ENCODE data around the gene FAM237A.

FAM237A gene

DNA sequence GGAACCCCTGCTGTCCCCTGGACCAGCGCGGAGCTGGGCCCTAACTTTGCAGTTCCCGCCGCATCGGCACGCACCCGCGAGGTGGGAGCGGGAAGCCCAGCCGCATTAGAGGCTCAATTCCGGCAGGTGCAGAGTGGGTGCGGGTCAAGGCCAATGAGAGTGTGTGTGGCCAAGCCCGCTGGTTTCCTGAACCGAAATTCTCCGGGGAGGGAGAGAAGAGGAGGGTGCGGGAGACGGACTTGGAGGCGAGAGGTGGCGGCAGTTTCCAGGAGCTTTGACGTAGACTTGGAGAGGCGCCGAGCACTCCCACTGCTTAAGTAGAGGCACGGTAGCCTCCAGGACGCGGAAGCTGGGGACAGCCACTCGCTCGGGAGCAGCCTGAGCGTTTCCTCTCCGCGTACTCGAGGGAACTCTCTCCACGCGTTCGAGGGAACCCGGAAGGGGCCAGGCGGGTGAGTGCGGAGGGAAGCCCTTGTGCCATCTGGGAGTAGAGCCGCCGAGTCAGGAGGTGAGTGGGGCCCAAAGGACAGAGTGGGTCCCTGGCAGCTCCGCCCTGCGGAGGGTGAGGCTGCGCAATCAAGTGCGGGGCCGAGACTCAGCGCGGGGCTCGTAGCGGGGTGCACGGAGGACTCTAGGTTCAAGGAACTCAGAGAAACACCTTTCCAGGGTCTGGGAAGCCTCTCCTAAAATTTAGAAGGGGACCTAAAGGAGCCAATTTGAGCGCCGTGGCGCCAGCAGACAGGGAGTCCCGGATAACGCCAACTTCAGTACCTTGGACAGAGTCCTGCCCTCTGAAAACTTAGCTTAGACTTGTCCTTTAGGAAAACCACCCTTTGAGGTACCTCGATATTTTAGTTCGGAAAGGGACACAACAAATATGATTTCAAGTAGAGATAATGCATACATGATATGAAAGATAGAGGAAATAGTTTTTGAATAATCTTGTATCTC lies at the start of gene FAM237A:
FAM237A (plus strand) TSS at position 413 of the 951 bp plus-strand sequence. CDS start 1,750 bp downstream, outside the sequence.
- no peak for DNase-seq

GRCh38 chr2:206597717-206598218 lies 44.5 kb upstream of the FAM237A start:
- DNase-seq = no peak

DNA sequence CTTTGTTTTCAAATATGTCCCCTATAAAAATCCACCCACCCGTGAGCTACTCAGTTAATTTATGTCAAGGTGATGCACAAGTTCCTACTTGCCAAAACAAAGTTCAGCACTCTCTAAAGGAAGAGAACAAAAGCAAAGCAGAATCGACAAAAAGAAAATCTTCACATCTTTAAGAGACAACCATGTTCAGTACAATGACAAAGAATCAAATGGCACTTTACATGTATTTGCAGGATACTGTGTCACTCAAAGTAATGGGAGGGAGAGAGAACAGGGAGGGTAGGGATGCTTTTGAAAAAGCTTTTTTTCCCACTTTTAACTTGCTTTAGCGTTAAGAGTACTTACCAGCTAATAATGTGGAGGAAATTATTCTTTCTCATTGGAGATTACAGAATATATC lies 39.0 kb upstream of the FAM237A start:
- no peak for DNase-seq

DNA sequence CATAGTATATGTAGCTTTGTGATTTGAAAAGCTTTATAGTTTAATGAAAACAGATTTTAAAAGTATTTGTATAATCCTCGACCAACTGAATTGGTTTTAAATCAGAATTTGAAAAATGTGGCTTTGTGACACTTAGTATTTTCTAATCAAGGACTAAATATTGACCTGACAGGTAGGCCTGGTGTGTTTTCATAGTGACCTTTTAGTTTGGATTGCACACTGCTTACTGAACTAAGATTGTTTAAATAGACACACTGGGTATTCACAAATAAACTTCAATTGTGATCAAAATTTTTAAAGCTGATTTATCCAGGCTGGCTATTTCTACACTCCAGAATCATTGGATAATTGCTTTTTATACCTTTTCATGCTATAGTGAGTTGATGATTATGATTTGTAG lies 31.8 kb upstream of the FAM237A start:
- no peak for DNase-seq

- no peak for DNase-seq
These were observed 31.1 kb upstream of the FAM237A start for GRCh38 chr2:206611191-206611590.

DNA sequence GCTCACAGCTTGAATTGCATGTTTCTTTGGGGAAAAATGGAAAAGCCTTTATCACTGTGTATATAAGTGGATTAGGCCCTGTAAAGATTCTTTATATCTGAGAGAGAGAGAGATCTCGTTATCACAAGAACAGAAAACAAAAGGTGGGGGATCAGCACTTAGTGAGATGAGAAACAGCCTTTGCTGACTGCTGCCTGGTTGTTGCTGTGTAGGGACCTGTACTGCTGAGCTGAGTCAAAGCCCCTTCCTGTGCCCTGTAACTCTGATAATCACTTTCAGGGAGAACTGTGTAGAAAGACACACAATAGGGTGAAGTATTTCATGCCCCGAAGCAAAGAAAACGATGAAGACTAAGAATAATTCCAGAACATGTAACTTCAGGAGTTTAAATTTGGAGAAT lies 30.6 kb upstream of the FAM237A start:
- DNase-seq = no peak

- no peak for DNase-seq
These were observed 27.5 kb upstream of the FAM237A start for GRCh38 chr2:206614811-206615210.

DNA sequence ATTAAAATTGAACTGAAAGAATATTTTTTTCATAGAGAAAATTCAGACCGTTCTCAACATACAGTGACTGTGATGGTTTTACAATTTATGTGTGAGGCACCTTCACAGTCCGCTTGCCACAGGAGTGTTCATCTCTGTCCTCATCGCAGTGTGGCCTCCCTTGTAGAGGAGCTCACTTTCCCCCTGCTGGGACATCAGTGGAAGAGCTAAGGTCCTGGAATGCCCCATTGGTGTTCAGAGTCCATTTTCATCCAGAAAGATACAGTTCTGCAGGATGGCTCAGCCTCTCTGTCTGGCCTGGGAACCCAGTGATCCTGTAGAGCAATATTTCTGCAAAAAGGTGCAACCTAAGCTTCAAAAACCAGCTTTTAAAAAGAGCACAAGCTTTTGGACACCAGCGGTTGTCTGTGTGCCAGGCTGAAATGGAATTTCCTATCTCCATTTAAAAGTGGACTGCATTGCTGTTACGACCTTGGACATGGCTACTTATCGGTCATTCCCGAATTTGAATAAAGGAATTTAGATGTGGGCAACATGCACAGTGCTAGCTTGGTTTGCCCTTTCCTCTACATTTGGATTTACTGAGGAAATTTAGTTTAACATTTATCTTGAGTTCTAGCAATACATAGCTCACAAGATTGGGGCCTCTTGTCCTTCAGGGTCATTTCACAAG lies 26.7 kb upstream of the FAM237A start:
- no peak for DNase-seq

DNA sequence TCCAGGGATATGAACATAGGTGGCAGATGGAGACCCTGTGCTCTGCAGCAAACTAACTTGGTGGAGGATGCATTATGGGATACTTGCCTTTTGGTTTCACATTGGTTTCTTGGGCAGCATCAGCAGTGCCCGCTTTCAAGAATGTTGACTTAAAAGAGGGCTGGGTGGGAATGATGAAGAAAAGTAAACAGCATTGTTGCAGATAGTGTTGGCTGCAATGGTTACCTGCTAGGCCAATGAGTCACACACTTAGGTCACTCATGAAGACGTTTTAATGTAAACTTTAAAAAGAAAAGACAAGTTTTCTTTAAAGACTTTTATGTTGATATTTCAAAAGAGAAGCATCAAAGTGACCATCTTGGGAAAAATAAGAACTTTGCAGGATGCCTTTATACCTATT lies 26.1 kb upstream of the FAM237A start:
- no peak for DNase-seq

DNA sequence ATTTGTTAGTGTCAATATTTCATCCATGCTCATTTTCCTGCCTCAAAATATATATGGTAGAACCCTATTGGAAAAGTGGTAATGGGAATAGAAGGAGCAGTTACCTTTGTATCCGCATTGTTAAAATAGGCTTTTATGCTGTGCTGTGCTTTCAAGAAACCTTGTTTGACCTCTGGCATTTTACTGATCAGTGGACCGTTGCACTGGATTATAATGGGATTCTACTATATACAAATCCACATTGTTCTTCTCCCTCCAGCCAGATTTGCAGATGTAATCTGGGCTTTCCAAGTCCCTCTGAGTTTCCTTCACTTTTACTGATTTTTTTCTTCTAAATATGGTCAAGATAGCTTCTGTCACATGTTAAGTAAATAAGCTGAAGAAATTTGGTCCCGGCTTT lies 23.3 kb upstream of the FAM237A start:
- DNase-seq = no peak

DNA sequence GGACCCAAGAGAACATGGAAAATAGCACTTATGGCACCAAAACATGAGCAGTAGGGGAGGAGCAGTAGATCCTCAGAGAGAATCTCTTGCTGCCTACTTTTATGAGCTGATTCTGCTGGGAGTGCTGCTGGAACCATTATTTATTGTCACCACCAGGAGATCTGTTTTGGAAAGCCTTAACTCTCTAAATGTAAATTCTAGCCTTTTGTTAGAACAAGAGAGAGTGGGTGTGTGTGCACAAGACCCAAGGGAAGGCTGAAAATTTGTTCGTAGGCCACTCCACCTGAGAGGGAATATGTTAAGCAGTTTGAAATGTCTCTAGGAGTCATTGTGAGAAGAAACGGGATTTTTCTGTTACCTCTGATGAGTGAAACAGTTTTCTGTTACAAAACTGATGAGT lies 16.2 kb upstream of the FAM237A start:
- DNase-seq = no peak

- no peak for DNase-seq
These were observed 14.7 kb upstream of the FAM237A start for GRCh38 chr2:206627632-206628031.

GRCh38 chr2:206631340-206631739 lies 10.9 kb upstream of the FAM237A start:
- DNase-seq = no peak

DNA sequence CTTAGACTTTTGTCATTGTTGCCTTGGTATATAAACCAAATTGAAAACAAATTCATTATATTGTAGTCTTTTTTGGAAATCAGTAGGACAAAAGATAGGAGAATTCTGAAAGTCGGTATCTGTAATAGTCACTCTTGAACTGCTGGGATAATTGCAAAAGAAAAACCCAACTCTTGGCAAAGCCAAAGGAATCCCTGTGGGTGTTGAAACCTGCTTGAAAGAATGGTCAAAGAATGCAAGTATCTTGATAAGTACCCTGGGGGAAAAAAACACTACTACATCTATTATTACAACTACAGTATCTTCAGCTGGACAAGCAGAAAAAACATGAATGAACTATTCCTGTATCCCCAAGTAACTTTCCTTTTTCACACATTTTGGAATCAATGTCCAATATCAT lies 7.3 kb upstream of the FAM237A start:
- no peak for DNase-seq

DNA sequence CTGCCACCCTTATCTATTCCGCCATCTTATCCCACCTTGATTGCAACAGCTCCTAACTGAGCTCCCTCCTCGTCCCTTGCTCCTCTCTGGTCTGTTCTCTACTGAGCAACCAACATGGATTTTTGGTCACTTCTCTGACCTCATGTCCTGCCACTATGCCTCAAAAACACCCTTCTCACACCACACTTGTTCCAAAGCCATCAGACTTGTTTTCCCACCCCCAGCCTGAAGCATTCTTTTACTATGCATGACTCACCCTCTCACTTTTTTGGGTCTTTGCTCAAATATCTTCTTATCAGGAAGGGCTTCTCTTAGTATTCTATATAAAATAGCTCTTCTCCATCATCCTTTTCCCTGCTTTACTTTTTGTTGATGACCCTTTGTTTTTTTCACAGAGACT lies 2.7 kb upstream of the FAM237A start:
- DNase-seq = no peak

DNA sequence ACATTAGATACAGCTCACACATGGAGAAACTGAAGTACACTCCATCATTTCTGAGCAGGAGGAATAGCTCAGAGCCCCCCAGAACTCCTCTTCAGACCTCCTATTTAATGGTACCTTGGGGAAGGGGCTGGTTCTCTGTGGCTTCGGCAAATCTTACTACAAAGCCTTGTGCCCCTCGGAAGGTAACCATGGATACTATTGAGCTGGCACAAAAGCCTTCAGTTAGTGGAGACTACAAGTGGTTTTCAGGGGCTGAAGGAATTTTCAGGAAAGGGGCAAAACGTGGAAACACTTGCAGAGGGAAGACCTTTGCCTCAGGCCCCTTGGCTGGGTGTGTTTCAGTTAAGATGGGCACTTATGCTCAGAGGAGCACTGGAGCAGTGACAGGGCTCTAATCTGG lies 1.1 kb upstream of the FAM237A start:
- DNase-seq = no peak

- DNase-seq = no peak
These were observed 5.7 kb downstream of the FAM237A start for GRCh38 chr2:206647985-206648384.

DNA sequence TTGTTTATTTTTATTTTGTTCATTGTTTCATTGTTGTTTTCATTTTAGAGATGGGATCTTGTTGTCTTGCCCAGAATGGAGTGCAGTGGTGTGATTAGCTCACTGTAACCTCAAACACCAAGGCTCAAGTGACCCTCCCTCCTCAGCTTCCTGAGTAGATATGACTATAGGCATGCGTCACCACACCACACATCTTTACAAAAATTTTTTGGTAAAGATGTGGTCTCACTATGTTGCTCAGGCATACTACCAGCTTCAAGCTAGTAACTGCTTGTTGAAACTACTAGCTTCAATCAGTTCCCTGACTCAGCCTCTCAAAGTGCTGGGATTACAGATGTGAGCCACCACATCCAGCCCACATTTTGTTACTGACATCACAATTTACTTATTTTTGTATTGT lies 14.8 kb downstream of the FAM237A start:
- DNase-seq = no peak

DNA sequence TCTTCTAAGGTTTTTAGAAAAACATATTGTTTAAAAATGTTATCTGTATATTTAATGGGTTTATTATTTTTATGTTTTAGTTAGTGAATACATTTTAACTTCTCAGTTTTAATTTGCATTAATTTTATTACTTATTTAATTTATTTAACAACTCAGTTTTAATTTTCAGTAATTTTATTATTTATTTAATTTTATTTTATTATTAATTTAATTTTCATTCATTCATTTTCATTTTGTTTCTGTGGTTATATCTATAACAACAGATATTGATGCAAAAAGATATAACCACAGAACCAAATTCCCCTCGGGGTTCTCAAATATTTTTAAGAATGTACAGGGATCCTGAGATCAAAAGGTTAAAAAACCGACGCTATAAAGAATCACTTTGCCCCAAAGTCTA lies 23.0 kb downstream of the FAM237A start:
- no peak for DNase-seq

- DNase-seq = no peak
These were observed 28.4 kb downstream of the FAM237A start for GRCh38 chr2:206670531-206671319.

DNA sequence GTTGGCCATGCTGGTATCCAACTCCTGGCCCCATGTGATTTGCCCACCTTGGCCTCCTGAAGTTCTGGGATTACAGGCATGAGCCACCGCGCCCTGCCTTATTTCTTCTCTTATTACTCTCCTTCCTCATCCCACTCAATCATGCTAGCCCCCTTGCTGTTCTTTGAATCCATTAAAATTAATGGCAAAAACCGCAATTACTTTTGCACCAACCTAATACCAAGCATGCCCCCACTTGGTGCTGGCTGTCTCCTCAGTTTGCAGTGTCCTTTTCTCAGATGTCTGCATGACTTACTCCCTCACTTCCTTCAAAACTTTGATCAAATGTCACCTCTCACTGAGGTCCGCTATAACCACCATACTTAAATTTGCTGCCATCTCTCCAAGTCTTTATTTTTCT lies 41.3 kb downstream of the FAM237A start:
- DNase-seq = no peak

DNA sequence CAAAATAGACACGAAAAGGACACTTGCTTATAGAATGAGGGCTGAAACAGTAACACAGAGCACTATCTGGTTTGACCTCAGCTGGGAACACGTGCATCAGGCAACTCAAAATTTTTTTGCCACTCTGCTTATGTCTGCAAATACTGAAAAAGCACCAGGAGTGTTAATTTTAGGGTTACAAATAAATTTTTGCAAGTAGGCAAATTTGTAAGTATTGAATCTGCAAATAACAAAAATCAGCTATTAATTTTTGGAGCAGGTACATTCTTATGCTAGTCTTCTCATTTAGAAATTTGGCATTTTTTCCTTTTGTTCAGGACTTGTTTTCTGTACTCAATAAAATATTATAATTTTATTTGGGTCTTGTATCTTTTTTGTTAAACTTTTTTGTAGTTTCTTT lies 46.2 kb downstream of the FAM237A start:
- no peak for DNase-seq

GRCh38 chr2:206688990-206689389 lies 46.7 kb downstream of the FAM237A start:
- DNase-seq = no peak

All from NCI-H146 (cell line).